K562 (cell line): Measurements from ENCODE around the gene HAUS5. TPM values are rescaled to one million over a fixed set of nuclear protein-coding genes. Genes with fewer than 3 reads are reported as not detected.

Source experiments
- E2F3 ChIP-seq: fragments of 250-450 bp; sonication (Bioruptor Pico); IDR thresholded peaks from 2 replicates; pipeline ENCODE4 v1.4.0; 2020; ENCODE audit warnings: mild to moderate bottlenecking
- EP400 ChIP-seq: fragments of 450-650 bp; IDR thresholded peaks from 2 replicates; pipeline ENCODE4 v1.6.1; 2017; ENCODE audit warnings: antibody characterized with exemption, mild to moderate bottlenecking, moderate library complexity
- HDAC1 ChIP-seq, 2 experiments: fragments of 450-650 bp; IDR thresholded peaks; 2 replicates each; pipeline ENCODE4 v1.6.1; 2016 to 2017; ENCODE audit warnings: inconsistent platforms in 1 of 2, mild to moderate bottlenecking in 1 of 2, moderate library complexity in 1 of 2
- HEY1 ChIP-seq: fragments of 250-450 bp; sonication (Bioruptor Pico); IDR thresholded peaks from 2 replicates; pipeline ENCODE4 v1.5.0; 2020; ENCODE audit warnings: mild to moderate bottlenecking, moderate library complexity, borderline replicate concordance
- NCOR1 ChIP-seq: fragments of 450-650 bp; IDR thresholded peaks from 2 replicates; pipeline ENCODE4 v1.6.1; 2016; ENCODE audit warnings: mild to moderate bottlenecking, moderate library complexity
- PHB2 ChIP-seq: fragments of 450-650 bp; IDR thresholded peaks from 2 replicates; pipeline ENCODE4 v1.6.1; 2017; ENCODE audit warnings: low read depth
- POLR2G ChIP-seq: fragments of 200-400 bp; formaldehyde crosslinking; IDR thresholded peaks from 2 replicates; pipeline ENCODE4 v1.6.1; 2017; ENCODE audit warnings: low read depth, mild to moderate bottlenecking, antibody characterized with exemption, low read length, moderate library complexity
- PRMT5 ChIP-seq: sonication (generic); formaldehyde crosslinking; IDR thresholded peaks from 2 replicates; pipeline ENCODE4 v1.5.0; 2020; ENCODE audit warnings: missing genetic modification reagents
- SIN3A ChIP-seq, 2 experiments: fragments of 150-350 bp in 1 of 2; IDR thresholded peaks; 2 replicates each; pipeline ENCODE4 v1.6.1; 2011 to 2016; ENCODE audit warnings: borderline replicate concordance in 2 of 2, low read depth in 2 of 2, low read length in 2 of 2, mild to moderate bottlenecking in 2 of 2, moderate library complexity in 2 of 2; ENCODE audit not compliant: control insufficient read depth in 1 of 2
- SPI1 ChIP-seq: IDR thresholded peaks from 2 replicates; pipeline ENCODE4 v1.6.1; 2011; ENCODE audit warnings: low read depth, low read length, control low read depth, borderline replicate concordance
- SRSF3 ChIP-seq: fragments of 200-400 bp; formaldehyde crosslinking; IDR thresholded peaks from 2 replicates; pipeline ENCODE4 v1.6.1; 2016; ENCODE audit warnings: mild to moderate bottlenecking, low read length, moderate library complexity; ENCODE audit not compliant: insufficient read depth
- TAF7 ChIP-seq: fragments of 450-650 bp; IDR thresholded peaks from 2 replicates; pipeline ENCODE4 v1.6.1; 2016; ENCODE audit warnings: missing genetic modification characterization, missing compliant biosample characterization
- YY1 ChIP-seq, 3 experiments: IDR thresholded peaks; 2 replicates each; pipeline ENCODE4 v1.6.1; 2011; ENCODE audit warnings: low read length in 2 of 3, mild to moderate bottlenecking in 2 of 3, moderate library complexity in 2 of 3, borderline replicate concordance in 1 of 3, control low read depth in 1 of 3, low read depth in 1 of 3; ENCODE audit not compliant: insufficient read depth in 3 of 3, insufficient replicate concordance in 2 of 3, control insufficient read depth in 1 of 3, insufficient read length in 1 of 3; ENCODE audit errors: extremely low read depth in 1 of 3
- ZBED1 ChIP-seq: IDR thresholded peaks from 2 replicates; pipeline ENCODE4 v1.6.1; 2014
- ZNF121 ChIP-seq: sonication (generic); formaldehyde crosslinking; conservative IDR thresholded peaks from 2 replicates; pipeline ENCODE4 v1.8.0; 2022; ENCODE audit warnings: missing genetic modification reagents
- ZNF644 ChIP-seq: fragments of 200-800 bp; sonication (Bioruptor generic); IDR thresholded peaks from 2 replicates; pipeline ENCODE4 v1.6.1; 2016; ENCODE audit warnings: low read depth, missing genetic modification characterization, missing compliant biosample characterization
- polyA plus RNA-seq, 8 experiments: library from polyadenylated mRNA; depleted of rRNA in 4 of 8; stranded (reverse) in 5 of 8; unstranded in 3 of 8; fragments of >200 nt; fragmentation: Nextera tagmentation in 2 of 8; fragmentation: Illumina TruSeq in 1 of 8; extraction: Ambion mirVana in 2 of 8; extraction: Trizol in 1 of 8; gene quantifications; 2 replicates each; pipeline versions ENCODE4 v1.2.1 to v1.2.3, GENCODE V29; 2011 to 2014; ENCODE audit warnings: inconsistent platforms in 1 of 8, missing spikeins in 1 of 8
- total RNA-seq, 7 experiments: library from RNA; depleted of rRNA in 6 of 7; stranded (reverse); fragments of >200 nt in 6 of 7; fragmentation: Illumina TruSeq in 2 of 7; extraction: Trizol in 2 of 7; gene quantifications; 2 replicates each; pipeline versions ENCODE4 v1.2.1 to v1.2.3, GENCODE V29; 2011 to 2021; ENCODE audit warnings: low replicate concordance in 1 of 7
- TF ChIP-seq, protein P1 (sequence below): sonication (generic); formaldehyde crosslinking; IDR thresholded peaks from 2 replicates; pipeline ENCODE4 v1.8.1; 2023; ENCODE audit warnings: mild to moderate bottlenecking, missing genetic modification reagents
- TF ChIP-seq, protein P2 (sequence below): fragments of 250-450 bp; sonication (Bioruptor Pico); IDR thresholded peaks from 2 replicates; pipeline ENCODE4 v1.5.0; 2021

The HAUS5 gene
- total and polyA plus RNA-seq, 9 of the 15 experiments (the other 6 are each of a cell fraction or from before 2014, with no cell fraction given): 3.5 to 41.3 (median 14.2) TPM

DNA sequence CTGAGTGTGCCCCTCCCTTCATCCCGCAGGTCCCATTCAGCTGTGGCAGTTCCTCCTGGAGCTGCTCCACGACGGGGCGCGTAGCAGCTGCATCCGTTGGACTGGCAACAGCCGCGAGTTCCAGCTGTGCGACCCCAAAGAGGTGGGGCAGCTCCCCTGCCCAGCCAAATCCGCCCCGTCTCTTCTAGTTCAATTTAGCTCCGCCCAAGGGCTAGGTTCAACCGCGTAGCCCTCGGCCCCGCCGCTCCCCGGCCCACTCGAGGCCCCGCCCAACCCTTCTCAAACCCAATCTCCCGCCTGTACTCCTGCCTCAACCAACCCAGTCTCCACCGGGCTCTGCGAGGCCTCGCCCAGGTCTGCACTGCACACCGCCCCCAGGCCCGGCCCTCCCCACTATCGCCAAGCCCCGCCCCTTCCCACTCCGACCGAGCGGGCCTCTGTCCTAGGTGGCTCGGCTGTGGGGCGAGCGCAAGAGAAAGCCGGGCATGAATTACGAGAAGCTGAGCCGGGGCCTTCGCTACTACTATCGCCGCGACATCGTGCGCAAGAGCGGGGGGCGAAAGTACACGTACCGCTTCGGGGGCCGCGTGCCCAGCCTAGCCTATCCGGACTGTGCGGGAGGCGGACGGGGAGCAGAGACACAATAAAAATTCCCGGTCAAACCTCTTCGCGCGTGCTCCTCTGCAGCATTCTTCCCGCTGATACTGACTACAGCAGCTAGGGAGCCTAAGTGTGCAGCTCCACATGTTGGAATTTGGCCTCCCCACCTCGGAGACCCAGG, 31.9 kb downstream of the HAUS5 start (continued):
- TF ChIP-seq POLR2G: peak; percentile 67
- TF ChIP-seq NCOR1: no peak
- TF ChIP-seq HDAC1 (IDR thresholded peaks at IDR 0.05): peak in 1 of 2 experiments; percentile 54; a peak in 1 of 4 replicates
- no peak for TF ChIP-seq HEY1
- no peak for TF ChIP-seq ZBED1
- no peak for TF ChIP-seq E2F3
- TF ChIP-seq SIN3A (IDR thresholded peaks at IDR 0.05; ENCODE audit: borderline replicate concordance in 2 of 2, control insufficient read depth in 1 of 2, low read depth in 2 of 2, low read length in 2 of 2): peak in 1 of 2 experiments; percentile 50; a peak in 1 of 4 replicates
- no peak for TF ChIP-seq YY1 (IDR thresholded peaks at IDR 0.05; ENCODE audit: borderline replicate concordance in 1 of 3, control insufficient read depth in 1 of 3, extremely low read depth in 1 of 3, insufficient read depth in 3 of 3, insufficient read length in 1 of 3, insufficient replicate concordance in 2 of 3, low read depth in 1 of 3, low read length in 2 of 3)
- TF ChIP-seq SRSF3: no peak
- no peak for TF ChIP-seq ZNF644 (tag)
- TF ChIP-seq EP400: 0 out of 2 replicates have a peak, but pooled peaks have one; percentile 29
- TF ChIP-seq, protein P1, sequence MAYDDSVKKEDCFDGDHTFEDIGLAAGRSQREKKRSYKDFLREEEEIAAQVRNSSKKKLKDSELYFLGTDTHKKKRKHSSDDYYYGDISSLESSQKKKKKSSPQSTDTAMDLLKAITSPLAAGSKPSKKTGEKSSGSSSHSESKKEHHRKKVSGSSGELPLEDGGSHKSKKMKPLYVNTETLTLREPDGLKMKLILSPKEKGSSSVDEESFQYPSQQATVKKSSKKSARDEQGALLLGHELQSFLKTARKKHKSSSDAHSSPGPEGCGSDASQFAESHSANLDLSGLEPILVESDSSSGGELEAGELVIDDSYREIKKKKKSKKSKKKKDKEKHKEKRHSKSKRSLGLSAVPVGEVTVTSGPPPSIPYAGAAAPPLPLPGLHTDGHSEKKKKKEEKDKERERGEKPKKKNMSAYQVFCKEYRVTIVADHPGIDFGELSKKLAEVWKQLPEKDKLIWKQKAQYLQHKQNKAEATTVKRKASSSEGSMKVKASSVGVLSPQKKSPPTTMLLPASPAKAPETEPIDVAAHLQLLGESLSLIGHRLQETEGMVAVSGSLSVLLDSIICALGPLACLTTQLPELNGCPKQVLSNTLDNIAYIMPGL (CRISPR knock-in tag): no peak
- TF ChIP-seq ZNF121 (CRISPR knock-in tag): no peak
- TF ChIP-seq SPI1: no peak
- no peak for TF ChIP-seq TAF7 (tag)
- TF ChIP-seq PHB2: no peak
- TF ChIP-seq, protein P2, sequence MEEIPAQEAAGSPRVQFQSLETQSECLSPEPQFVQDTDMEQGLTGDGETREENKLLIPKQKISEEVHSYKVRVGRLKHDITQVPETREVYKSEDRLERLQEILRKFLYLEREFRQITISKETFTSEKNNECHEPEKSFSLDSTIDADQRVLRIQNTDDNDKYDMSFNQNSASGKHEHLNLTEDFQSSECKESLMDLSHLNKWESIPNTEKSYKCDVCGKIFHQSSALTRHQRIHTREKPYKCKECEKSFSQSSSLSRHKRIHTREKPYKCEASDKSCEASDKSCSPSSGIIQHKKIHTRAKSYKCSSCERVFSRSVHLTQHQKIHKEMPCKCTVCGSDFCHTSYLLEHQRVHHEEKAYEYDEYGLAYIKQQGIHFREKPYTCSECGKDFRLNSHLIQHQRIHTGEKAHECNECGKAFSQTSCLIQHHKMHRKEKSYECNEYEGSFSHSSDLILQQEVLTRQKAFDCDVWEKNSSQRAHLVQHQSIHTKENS (CRISPR knock-in tag): no peak
- TF ChIP-seq PRMT5 (CRISPR knock-in tag): no peak
